Measurements from ENCODE around the gene ATP6V0A1.

The ATP6V0A1 gene

DNA sequence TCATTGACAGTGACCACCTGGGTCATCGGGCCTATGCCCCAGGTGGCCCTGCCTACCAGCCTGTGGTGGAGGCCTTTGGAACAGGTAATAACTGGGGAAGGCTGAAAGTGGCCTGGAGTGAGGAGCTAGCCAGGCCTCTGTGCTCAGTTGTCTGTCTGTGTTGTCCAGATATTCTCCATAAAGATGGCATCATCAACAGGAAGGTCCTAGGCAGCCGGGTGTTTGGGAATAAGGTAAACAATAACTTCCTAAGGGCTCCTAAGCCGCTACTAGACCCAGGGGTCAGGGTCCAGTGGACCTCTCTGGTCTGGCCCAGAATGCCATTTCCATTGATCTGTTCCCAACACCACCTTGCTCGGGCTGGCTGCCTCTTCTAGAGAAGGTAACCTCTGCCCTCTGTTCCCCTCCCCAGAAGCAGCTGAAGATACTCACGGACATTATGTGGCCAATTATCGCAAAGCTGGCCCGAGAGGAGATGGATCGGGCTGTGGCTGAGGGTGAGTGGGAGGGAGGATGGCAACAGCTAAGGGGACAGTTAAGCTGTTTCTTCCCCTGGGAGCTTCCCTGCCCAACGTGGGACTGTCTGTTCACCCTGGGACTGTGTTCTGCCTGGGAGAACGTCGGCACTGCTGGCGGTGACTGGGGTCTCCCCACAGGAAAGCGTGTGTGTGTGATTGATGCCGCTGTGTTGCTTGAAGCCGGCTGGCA lies 106.3 kb downstream of the ATP6V0A1 start:
- DNase-seq, result no peak

DNA sequence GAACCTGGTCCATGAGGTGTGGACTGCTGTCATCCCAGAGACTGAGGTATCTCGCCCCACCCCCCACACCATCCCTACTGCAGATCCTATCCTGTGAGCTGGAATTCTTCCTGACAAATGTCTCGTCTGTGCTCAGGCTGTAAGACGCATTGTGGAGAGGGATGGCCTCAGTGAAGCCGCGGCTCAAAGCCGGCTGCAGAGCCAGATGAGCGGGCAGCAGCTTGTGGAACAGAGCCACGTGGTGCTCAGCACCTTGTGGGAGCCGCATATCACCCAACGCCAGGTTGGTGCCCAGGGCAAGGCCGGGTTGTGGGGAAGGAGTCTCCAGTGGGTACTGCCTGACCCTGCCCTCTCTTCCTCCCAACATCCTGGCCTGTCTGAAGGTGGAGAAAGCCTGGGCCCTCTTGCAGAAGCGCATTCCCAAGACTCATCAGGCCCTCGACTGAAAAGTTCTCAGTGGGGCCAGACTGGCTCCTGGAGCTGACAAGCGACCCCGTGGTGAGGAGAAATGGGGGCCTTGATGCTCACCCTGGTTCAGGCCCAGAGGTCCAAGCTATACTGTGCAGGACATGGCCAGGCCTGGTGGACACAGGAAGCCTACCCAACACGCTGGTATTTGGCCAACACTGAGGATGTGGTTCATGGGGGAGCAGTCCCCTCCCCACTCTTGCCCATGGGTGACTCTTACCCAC lies 107.0 kb downstream of the ATP6V0A1 start:
- DNase-seq, result no peak

DNA sequence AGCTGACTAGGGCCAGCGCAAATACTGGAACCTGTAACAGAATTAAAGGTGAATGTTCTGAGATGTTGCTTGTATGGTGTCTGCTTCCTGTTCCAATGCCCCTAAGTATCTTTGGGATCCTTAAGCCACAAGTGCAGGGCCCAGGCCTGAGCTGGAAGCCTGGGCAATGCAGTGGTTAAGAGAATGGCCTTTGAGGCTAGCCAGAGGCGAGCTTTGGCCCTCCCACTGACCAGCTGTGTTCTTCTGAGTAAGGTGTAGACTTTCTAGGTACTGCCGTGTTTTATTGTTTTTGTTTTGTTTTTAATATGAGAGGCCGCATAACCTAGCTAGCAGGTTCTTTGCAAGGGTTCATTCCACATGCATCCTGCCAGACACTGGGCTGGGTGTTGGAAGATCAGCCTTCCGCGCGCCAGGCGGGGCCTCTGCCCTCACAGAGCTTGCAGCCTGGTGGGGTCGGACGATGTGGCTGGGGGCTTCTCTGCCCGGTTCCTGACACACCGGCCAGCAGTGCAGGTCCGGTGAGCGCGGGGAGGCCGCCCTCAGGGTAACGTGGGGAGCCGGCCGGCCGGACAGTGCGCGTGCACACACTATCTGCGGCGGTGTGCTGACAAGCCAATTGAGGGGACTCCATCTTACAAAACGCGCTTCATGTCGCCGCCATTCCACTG lies 107.7 kb downstream of the ATP6V0A1 start:
- DNase-seq, result no peak

DNA sequence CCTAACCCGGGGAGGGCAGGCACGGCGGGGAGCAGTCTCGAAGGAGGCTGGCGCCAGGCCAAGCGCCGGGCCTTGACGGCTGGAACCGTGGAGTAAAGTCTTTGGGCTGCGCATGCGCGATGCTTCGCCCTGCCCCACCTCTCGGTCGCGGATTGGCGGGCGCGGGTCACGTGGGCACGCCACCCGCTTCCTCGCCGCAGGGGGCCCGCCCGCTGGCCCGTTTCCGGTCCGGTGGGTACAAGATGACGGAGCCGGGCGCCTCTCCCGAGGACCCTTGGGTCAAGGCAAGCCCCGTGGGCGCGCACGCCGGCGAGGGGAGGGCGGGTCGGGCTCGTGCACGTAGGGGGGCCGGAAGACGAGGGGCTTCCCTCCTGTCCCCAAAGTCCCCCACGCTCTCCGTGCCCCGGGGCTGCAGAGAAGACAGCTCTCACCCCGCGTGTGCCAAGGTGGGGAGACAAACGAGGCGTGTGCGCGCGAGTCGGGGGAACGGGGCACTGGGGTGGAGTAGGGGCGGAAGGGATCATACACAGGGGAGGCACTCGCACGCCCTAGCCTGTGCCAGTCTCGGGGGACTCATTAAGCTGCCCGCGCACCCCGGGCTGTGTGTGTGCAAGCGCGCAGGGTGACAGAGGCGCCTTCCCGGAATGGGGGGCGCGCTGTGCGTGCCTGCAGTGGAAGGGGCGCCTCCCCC lies 108.3 kb downstream of the ATP6V0A1 start, which contains the start of gene MLX:
MLX (plus strand) TSS at position 218 of the 691 bp plus-strand sequence; CDS start at position 243, 25 bp downstream.
- DNase-seq, result peak; percentile 95

DNA sequence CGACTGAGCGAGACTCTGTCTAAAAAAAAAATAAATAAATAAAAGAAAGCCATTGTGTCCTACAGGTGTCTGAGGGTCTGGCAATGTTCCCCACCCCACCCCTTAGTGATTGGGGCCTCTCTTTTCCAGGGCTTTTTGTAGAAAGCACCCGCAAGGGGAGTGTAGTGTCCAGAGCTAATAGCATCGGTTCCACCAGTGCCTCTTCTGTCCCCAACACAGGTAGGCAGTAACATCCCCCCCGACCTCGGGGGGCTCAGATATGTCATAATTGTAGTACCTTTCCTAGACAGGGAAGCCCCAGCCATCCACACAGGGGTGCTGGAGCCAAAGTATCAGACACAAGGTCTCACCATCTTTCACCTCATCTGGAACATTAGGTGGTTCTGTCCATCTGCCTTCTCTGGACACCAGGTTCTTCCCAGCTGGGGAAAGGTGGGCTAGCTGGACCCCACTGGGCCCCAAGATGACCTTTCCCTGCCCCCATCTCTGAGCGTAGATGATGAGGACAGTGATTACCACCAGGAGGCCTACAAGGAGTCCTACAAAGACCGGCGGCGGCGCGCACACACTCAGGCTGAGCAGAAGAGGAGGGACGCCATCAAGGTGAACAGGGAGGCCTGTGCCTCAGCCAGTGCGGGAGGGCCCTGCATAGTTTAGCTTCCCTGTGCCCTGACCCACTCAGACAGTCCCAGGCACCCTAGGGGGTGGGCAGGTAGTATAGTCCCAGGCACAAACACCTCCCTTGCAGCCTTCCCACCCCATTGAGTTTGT lies 109.8 kb downstream of the ATP6V0A1 start:
- DNase-seq, result no peak

DNA sequence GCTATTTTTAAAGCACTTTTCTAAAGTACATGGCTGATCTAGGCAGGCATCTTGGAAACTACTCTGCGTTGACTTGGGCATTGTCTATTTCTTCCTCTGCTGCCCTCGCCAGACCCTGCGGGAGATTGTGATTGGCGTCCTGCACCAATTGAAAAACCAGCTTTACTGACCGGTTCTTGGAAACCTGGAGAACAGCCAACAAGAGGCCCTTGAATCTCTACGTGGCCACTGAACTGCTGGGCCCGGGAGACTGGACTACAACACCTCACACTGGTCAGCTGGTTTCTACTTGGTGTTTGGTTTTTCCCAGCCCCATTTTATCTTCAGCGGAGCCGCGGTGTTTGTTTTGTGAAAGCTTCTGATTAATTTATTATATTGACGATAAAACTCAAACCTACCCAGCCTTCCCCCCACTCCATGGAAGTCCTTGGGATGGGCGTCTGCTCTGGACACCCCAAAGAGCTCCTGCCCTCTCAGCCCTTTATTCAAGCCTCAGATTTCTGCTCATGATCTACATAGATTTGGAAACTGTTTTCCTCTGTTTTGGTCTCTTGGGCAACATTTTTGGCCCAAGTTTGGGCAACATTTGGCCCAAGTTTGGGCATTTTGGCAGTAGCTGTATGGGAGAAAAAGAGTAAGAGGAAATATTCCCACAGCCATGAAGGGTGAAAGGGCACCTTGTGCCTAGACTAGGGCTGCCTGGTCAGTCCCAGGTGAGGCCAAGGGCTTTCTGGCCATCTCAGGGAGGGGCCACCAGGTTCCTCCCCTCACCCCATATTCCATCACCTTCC lies 113.0 kb downstream of the ATP6V0A1 start:
- DNase-seq, result no peak
